Stimulated activated CD8-positive, alpha-beta memory T cell treated with anti-CD3 and anti-CD28 coated beads, Interleukin-4, amount 100 ng/mL, for 48 hours (primary cell): ENCODE results near the gene ELN.
"Not testable (repeated sequence)": the region's sequence is repeated elsewhere in the genome, so short reads cannot be mapped to it uniquely, and the experiment has no call there.

Experiments used
- DNase-seq: peaks from one replicate; pipeline ENCODE4 v3.0.0-alpha.2; 2020

The ELN gene

GRCh38 chr7:74002474-74003017 is 25.4 kb upstream of the ELN start:
- peak; percentile 42 for DNase-seq

GRCh38 chr7:74003621-74004020 is 24.4 kb upstream of the ELN start:
- no peak for DNase-seq

GRCh38 chr7:74006032-74006431 is 21.9 kb upstream of the ELN start:
- DNase-seq = no peak

GRCh38 chr7:74006451-74007241 is 21.3 kb upstream of the ELN start:
- no peak for DNase-seq

- no peak for DNase-seq
These were observed 20.8 kb upstream of the ELN start for GRCh38 chr7:74007242-74007567.

- DNase-seq = no peak
These were observed 19.3 kb upstream of the ELN start for GRCh38 chr7:74008687-74009086.

- no peak for DNase-seq
These were observed 18.3 kb upstream of the ELN start for GRCh38 chr7:74009719-74010118.

GRCh38 chr7:74010407-74010806 is 17.6 kb upstream of the ELN start:
- no peak for DNase-seq

GRCh38 chr7:74011421-74011820 is 16.6 kb upstream of the ELN start:
- not testable (repeated sequence) for DNase-seq

- no peak for DNase-seq
These were observed 15.1 kb upstream of the ELN start for GRCh38 chr7:74012842-74013249.

- DNase-seq = no peak
These were observed 14.3 kb upstream of the ELN start for GRCh38 chr7:74013539-74014272.

- DNase-seq = no peak
These were observed 13.0 kb upstream of the ELN start for GRCh38 chr7:74014931-74015330.

- DNase-seq = no peak
These were observed 12.3 kb upstream of the ELN start for GRCh38 chr7:74015670-74016069.

- DNase-seq = no peak
These were observed 10.8 kb upstream of the ELN start for GRCh38 chr7:74017125-74017524.

- no peak for DNase-seq
These were observed 9.6 kb upstream of the ELN start for GRCh38 chr7:74018246-74018895.

GRCh38 chr7:74019149-74019548 is 8.8 kb upstream of the ELN start:
- no peak for DNase-seq

GRCh38 chr7:74020390-74020789 is 7.6 kb upstream of the ELN start:
- no peak for DNase-seq

- no peak for DNase-seq
These were observed 6.2 kb upstream of the ELN start for GRCh38 chr7:74021546-74022320.

- no peak for DNase-seq
These were observed 5.5 kb upstream of the ELN start for GRCh38 chr7:74022507-74022906.

GRCh38 chr7:74023092-74023536 is 4.9 kb upstream of the ELN start:
- DNase-seq = no peak

GRCh38 chr7:74023786-74024185 is 4.2 kb upstream of the ELN start:
- DNase-seq = no peak

GRCh38 chr7:74025146-74025545 is 2.8 kb upstream of the ELN start:
- no peak for DNase-seq

- DNase-seq = no peak
These were observed 2.2 kb upstream of the ELN start for GRCh38 chr7:74025730-74026129.
